ENCODE results near the gene FCN3.

DNA sequence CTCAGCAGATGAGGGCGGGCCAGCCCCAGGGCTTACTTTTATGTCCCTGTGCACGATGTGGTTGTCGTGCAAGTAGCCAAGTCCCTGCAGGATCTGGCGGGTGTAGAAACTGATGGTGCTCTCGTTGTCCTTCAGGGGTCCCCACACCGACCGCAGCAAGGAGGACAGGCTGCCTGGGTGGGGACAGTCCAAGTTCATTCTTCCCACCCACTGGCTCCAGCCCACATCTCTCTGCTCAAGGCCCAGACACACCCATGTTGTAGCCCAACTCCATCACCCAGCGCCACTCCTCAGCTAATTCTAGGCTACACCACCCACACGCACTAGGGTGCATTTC lies 14.8 kb downstream of the FCN3 start:
- TF ChIP-seq, protein P1, sequence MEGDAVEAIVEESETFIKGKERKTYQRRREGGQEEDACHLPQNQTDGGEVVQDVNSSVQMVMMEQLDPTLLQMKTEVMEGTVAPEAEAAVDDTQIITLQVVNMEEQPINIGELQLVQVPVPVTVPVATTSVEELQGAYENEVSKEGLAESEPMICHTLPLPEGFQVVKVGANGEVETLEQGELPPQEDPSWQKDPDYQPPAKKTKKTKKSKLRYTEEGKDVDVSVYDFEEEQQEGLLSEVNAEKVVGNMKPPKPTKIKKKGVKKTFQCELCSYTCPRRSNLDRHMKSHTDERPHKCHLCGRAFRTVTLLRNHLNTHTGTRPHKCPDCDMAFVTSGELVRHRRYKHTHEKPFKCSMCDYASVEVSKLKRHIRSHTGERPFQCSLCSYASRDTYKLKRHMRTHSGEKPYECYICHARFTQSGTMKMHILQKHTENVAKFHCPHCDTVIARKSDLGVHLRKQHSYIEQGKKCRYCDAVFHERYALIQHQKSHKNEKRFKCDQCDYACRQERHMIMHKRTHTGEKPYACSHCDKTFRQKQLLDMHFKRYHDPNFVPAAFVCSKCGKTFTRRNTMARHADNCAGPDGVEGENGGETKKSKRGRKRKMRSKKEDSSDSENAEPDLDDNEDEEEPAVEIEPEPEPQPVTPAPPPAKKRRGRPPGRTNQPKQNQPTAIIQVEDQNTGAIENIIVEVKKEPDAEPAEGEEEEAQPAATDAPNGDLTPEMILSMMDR (IDR thresholded peaks at IDR 0.05; ENCODE audit: low read depth, low read length) = no peak
- TF ChIP-seq POLR2A (IDR thresholded peaks at IDR 0.05; ENCODE audit: extremely low read depth, insufficient read length) = no peak
- no peak for TF ChIP-seq MYC (IDR thresholded peaks at IDR 0.05; ENCODE audit: low read depth, low read length)
- TF ChIP-seq, protein P2, sequence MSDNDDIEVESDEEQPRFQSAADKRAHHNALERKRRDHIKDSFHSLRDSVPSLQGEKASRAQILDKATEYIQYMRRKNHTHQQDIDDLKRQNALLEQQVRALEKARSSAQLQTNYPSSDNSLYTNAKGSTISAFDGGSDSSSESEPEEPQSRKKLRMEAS (IDR thresholded peaks at IDR 0.05; ENCODE audit: low read depth, low read length) = no peak
